Breast epithelium (tissue), 4 donors: ENCODE measurements around the gene RNF130. TPM values are rescaled to one million over a fixed set of nuclear protein-coding genes. Genes with fewer than 3 reads are reported as not detected.

ENCODE experiments used
- DNase-seq, 2 donors: peaks; one replicate each; pipeline ENCODE4 v3.0.0-alpha.2; 2019; ENCODE audit warnings: low spot score in 2 of 2
- H3K27ac ChIP-seq, 2 donors: fragments of 200-600 bp; sonication (generic) in 1 of 2; one replicate each; pipeline ENCODE4 v1.5.1; 2016 to 2019; ENCODE audit warnings: mild to moderate bottlenecking in 1 of 2
- H3K27me3 ChIP-seq, 2 donors: fragments of 200-600 bp; sonication (generic) in 1 of 2; one replicate each; pipeline versions ENCODE4 v1.5.1 to v1.6.0; 2017 to 2019; ENCODE audit warnings: control low read depth in 1 of 2, mild to moderate bottlenecking in 1 of 2
- H3K36me3 ChIP-seq: fragments of 200-600 bp; one replicate; pipeline ENCODE4 v1.5.1; 2019
- H3K4me1 ChIP-seq, 2 donors: fragments of 200-600 bp; sonication (generic); one replicate each; pipeline ENCODE4 v1.5.1; 2016 to 2019; ENCODE audit warnings: control low read depth in 1 of 2
- H3K4me3 ChIP-seq, 3 donors: fragments of 200-600 bp; sonication (generic); 1 replicate in 2 of 3; 2 replicates in 1 of 3; pipeline ENCODE4 v1.5.1; 2016 to 2019; ENCODE audit warnings: mild to moderate bottlenecking in 3 of 3, moderate library complexity in 2 of 3
- H3K9me3 ChIP-seq, 2 donors: fragments of 200-600 bp; sonication (generic) in 1 of 2; one replicate each; pipeline ENCODE4 v1.5.1; 2016 to 2019; ENCODE audit warnings: control low read depth in 1 of 2
- POLR2A ChIP-seq: fragments of 450-650 bp; IDR thresholded peaks from one replicate; pipeline ENCODE4 v1.6.1; 2016; ENCODE audit warnings: antibody characterized with exemption, mild to moderate bottlenecking, moderate library complexity
- POLR2AphosphoS5 ChIP-seq, 3 donors: sonication (generic); formaldehyde crosslinking; IDR thresholded peaks; one replicate each; pipeline ENCODE4 v1.6.1; 2017; ENCODE audit warnings: antibody characterized with exemption in 3 of 3
- intact Hi-C: fragments of 100-400 bp; cut with DNase I; formaldehyde crosslinking; loops from one replicate; pipeline ENCODE4 v1.15.1; 2023; ENCODE audit warnings: low total_unique reads
- total RNA-seq, 3 donors: library from RNA; depleted of rRNA; stranded (reverse); fragments of >200 nt; gene quantifications; one replicate each; pipeline ENCODE4 v1.1.0, GENCODE V29; 2016
- TF ChIP-seq, protein P1 (sequence below), 3 donors: fragments of 450-650 bp; IDR thresholded peaks; one replicate each; pipeline ENCODE4 v1.5.1; 2016 to 2017; ENCODE audit warnings: antibody characterized with exemption in 3 of 3, mild to moderate bottlenecking in 3 of 3, moderate library complexity in 3 of 3

Gene RNF130
- total RNA-seq, 3 donors from 2014 or later: 114 to 267 (median 143) TPM

GRCh38 chr5:179907556-179908324 lies 163.8 kb downstream of the RNF130 start, which contains the start of gene TBC1D9B:
Gene TBC1D9B (minus strand): TSS chr5:179907897. CDS start chr5:179907821, 76 bp downstream.
- H3K27me3 ChIP-seq: no peaks in the 10 kb centered on the region
- TF ChIP-seq POLR2A: no peak
- TF ChIP-seq, protein P1, sequence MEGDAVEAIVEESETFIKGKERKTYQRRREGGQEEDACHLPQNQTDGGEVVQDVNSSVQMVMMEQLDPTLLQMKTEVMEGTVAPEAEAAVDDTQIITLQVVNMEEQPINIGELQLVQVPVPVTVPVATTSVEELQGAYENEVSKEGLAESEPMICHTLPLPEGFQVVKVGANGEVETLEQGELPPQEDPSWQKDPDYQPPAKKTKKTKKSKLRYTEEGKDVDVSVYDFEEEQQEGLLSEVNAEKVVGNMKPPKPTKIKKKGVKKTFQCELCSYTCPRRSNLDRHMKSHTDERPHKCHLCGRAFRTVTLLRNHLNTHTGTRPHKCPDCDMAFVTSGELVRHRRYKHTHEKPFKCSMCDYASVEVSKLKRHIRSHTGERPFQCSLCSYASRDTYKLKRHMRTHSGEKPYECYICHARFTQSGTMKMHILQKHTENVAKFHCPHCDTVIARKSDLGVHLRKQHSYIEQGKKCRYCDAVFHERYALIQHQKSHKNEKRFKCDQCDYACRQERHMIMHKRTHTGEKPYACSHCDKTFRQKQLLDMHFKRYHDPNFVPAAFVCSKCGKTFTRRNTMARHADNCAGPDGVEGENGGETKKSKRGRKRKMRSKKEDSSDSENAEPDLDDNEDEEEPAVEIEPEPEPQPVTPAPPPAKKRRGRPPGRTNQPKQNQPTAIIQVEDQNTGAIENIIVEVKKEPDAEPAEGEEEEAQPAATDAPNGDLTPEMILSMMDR (IDR thresholded peaks at IDR 0.05): peak in 1 of 3 donors; percentile 75
- TF ChIP-seq POLR2AphosphoS5 (IDR thresholded peaks at IDR 0.05): peak in 1 of 3 donors; percentile 23
- peaks cover 4% of the 10 kb centered on the region for H3K36me3 ChIP-seq
- peak within 1 kb of the TSS; percentile 61 to 83 (median 75) for H3K4me3 ChIP-seq
- H3K9me3 ChIP-seq: no peaks in the 10 kb centered on the region
- peak within 1 kb of the TSS; percentile 68 to 89 for H3K27ac ChIP-seq
- intact Hi-C loops: no loop called here
- H3K4me1 ChIP-seq: no peaks in the 10 kb centered on the region
- DNase-seq: no peak

GRCh38 chr5:179906795-179907555 lies 164.6 kb downstream of the RNF130 start:
- Histone ChIP-seq H3K27me3 (no peaks in the 10 kb centered on the region), H3K4me1 (no peaks in the 10 kb centered on the region), H3K9me3 (no peaks in the 10 kb centered on the region), H3K4me3 (peak overlapping the region; percentile 61 to 83 (median 75)), H3K36me3 (peaks cover 5% of the 10 kb centered on the region), H3K27ac (peak overlapping the region; percentile 68 to 89)
- intact Hi-C loops: no loop called here
- no peak for DNase-seq
- TF ChIP-seq, protein P1 (IDR thresholded peaks at IDR 0.05): no peak
- peak in 1 of 3 donors; percentile 5 for TF ChIP-seq POLR2AphosphoS5 (IDR thresholded peaks at IDR 0.05)

- Histone ChIP-seq H3K27ac (peak overlapping the region in 1 of 2 donors; percentile 89), H3K9me3 (no peaks in the 10 kb centered on the region), H3K4me3 (peak overlapping the region; percentile 61 to 83 (median 75)), H3K4me1 (no peaks in the 10 kb centered on the region), H3K27me3 (no peaks in the 10 kb centered on the region), H3K36me3 (peaks cover 5% of the 10 kb centered on the region)
- intact Hi-C loops: no loop called here
- no peak for DNase-seq
- TF ChIP-seq POLR2AphosphoS5 (IDR thresholded peaks at IDR 0.05): no peak
- no peak for TF ChIP-seq POLR2A
- TF ChIP-seq, protein P1 (IDR thresholded peaks at IDR 0.05): no peak
These were observed 165.2 kb downstream of the RNF130 start for GRCh38 chr5:179906294-179906794.

DNA sequence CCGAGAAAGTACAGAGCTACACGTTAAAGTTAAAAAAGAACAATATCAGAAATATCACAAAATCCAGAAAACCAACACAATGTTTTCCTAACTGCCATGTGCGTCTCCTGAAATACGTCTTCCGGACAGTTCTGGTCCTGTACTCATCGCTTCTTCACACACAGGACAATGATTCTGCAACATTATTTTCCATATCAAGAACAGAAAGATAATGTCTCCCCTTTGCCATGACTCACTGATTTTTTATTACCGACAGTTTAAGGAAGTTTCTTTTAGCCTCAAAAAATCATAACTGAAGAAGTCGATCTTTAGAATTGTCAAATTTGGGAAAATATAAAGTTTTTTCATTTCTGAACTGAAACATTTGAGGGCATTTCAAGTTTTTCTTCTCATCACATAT lies 166.4 kb downstream of the RNF130 start:
- Histone ChIP-seq H3K27ac (no peak overlapping the region), H3K27me3 (no peaks in the 10 kb centered on the region), H3K4me3 (no peak overlapping the region), H3K36me3 (peaks cover 5% of the 10 kb centered on the region), H3K9me3 (no peaks in the 10 kb centered on the region), H3K4me1 (no peaks in the 10 kb centered on the region)
- TF ChIP-seq POLR2AphosphoS5 (IDR thresholded peaks at IDR 0.05) (no peak), POLR2A (no peak)
- TF ChIP-seq, protein P1 (IDR thresholded peaks at IDR 0.05): no peak
- intact Hi-C loops: no loop called here
- no peak for DNase-seq

Other genes with a start within 250 kb of the RNF130 start
- gene MRNIP, start 212.9 kb downstream of the RNF130 start, total RNA-seq: 10 to 100 TPM; 32.3 to 67.2 (median 48.8) TPM
- gene TBC1D9B, start 163.9 kb downstream of the RNF130 start, total RNA-seq: 100 to 1,000 TPM in 2 of 3 donors, 10 to 100 TPM in 1; 73.5 to 143 (median 105) TPM
- under 1 TPM in 1 of 3 donors, not detected in 2; 0.73 TPM for gene RASGEF1C, start 137.5 kb upstream of the RNF130 start, total RNA-seq
- 10 to 100 TPM; 31.2 to 37.9 (median 34.7) TPM for gene MAPK9, start 220.3 kb upstream of the RNF130 start, total RNA-seq